Ishikawa (cell line): ENCODE measurements around the gene MMP19.

Experiments
- EGR1 ChIP-seq: IDR thresholded peaks from 2 replicates; pipeline ENCODE4 v1.6.1; 2012
- EP300 ChIP-seq: IDR thresholded peaks from 2 replicates; pipeline ENCODE4 v1.6.1; 2012; ENCODE audit warnings: borderline replicate concordance
- NFIC ChIP-seq: IDR thresholded peaks from 2 replicates; pipeline ENCODE4 v1.6.1; 2012
- TAF1 ChIP-seq: IDR thresholded peaks from 2 replicates; pipeline ENCODE4 v1.6.1; 2012; ENCODE audit warnings: low read depth, mild to moderate bottlenecking
- TEAD4 ChIP-seq: IDR thresholded peaks from 2 replicates; pipeline ENCODE4 v1.6.1; 2012

DNA sequence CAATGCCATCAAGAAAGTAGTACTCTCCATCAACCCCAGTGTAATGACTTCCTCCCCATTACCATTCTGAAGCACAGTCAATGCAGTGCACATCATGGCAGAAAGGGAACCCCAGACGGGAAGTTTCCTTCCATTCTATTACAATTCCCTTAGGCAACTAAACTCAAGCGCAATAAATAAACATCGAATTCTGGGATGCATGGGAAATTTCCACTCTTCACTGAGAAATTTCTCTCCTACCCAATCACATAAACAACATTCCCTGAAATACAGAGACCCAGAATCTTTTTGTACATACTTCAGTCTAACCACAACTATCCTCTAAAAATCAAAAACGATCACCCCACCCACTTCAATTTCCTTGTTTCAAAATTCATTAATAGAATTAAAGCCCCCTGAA lies 45.2 kb downstream of the MMP19 start:
- TF ChIP-seq EP300 (no peak), EGR1 (no peak), NFIC (no peak), TEAD4 (no peak), TAF1 (no peak)
